HG02870 (cell line): ENCODE results near the gene A3GALT2.

Experiments
- ATAC-seq: cut with Tn5 transposase; IDR thresholded peaks from one replicate; pipeline ENCODE4 v1.9.1; 2021; ENCODE audit warnings: mild to moderate bottlenecking, moderate library complexity; ENCODE audit not compliant: unreplicated experiment

A3GALT2 gene

GRCh38 chr1:33320619-33321165 lies at the start of gene A3GALT2:
A3GALT2 (minus strand) TSS chr1:33321098; CDS start chr1:33321098, 0 bp downstream.
- no peak for ATAC-seq

GRCh38 chr1:33370301-33370700 lies 49.4 kb upstream of the A3GALT2 start:
- ATAC-seq = no peak

DNA sequence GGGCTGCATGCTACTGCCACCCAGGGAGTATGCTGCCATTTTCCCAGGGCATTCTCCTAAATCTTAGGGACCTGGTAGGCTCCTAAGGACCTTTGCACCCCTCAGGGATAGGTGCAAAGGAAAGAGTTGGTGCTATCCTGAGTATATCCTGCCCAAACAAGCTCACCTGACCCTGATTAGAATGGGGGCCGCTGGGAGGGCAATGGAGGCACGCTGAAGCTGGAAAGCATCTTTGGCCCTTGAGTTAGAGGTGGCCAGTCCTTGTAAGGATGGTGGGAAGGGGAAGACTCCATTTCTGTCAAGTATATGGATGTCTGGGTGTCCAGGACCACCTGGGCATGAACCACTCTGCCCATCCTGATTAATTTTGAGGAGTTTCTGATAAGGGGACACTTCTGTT lies 48.9 kb upstream of the A3GALT2 start:
- no peak for ATAC-seq

DNA sequence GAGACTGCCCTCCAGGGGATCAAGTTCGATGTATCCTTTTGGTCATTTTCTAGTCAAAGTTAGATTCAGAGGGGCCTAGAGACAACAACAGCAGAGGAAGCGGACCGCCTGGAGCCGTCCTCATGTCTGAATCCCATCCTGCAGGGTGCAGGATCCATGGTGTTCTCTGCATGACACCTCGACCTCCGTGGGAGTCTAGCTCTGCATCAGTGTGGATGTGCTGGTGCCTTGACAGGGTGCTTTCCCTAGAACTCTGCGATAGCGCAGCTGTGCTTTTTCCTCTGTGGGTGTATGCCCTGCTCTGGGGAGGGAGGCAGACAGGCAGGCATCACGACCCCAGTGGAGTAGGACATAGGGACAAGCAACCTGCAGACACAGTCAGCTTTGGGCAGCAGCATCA lies 48.2 kb upstream of the A3GALT2 start:
- ATAC-seq = no peak

GRCh38 chr1:33368431-33368830 lies 47.5 kb upstream of the A3GALT2 start:
- ATAC-seq = no peak

- ATAC-seq = peak; percentile 45
Observed at GRCh38 chr1:33367485-33368405, 46.8 kb upstream of the A3GALT2 start.

DNA sequence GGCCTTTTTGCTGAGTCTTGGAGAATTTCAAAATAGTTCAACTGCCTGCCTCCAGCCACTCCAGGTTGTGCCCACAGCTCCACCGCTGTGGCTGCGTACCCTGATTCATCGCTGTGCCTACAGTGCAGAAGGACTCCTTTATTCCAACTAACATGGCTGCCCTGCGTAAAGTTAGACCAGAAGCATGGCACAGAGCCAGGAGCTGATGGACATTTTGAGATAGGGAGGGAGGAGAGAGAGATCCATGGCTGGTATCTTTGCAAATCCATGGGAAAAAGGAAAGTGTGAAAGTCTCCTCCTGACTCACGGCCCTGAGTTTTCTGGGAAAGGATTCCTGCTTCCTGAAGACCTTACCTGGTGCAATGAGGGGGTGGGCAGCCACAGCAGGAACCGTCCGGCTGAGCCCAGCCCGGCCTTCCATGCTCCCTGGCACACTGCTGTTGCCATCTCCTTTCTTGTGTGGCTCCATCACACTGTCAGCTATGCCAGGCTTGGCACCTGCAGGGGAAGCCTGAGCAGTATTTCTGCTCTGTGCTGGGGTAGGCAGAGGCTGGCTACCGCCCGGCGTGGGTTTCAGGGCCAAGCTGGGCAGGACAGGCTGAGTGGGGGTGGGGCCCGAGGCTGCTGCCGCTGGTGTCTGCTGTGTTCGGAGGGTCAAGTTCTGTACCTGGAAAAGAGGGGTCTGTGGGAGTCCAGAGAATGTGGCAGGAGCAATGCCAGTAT lies 46.0 kb upstream of the A3GALT2 start:
- ATAC-seq = no peak

GRCh38 chr1:33365560-33365997 lies 44.7 kb upstream of the A3GALT2 start:
- ATAC-seq = no peak

DNA sequence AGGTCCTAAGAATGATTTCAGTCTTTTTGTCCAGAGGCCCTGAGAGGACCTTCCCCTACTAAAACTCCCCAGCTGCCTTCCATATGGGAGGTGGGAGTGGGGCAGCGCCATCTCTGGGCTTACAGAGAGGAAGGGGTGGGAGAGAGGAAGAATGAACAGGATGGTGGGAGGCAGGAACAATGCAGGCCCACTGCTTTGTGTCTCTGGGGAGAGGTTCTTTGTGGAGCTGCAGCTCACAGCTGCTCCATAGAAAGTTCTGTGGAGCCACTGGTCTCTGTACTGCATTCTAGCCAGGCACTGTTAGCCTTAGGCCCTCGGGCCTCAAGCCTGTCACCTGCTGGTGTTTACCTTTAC lies 43.6 kb upstream of the A3GALT2 start:
- ATAC-seq = no peak

DNA sequence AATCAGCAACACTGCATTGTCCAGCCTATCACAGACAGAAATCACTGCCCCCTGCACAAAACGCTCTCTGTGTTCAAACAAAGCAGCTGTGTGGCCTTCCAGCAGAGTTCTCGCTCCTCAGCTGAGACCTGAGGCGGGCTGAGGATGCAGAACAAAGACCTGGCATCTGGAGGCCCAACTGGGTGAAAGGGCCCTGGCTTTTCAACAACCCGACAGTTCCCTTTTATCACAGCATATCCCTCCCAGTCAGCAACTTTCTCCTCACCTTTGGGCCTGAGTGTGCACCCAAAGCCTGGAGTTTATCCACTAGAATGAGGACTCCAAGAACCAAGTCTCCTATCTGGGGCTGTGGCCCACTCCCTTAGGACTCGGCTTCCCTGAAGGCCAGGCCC lies 42.6 kb upstream of the A3GALT2 start:
- no peak for ATAC-seq

GRCh38 chr1:33363021-33363420 lies 42.1 kb upstream of the A3GALT2 start:
- no peak for ATAC-seq

GRCh38 chr1:33361532-33362235 lies 40.8 kb upstream of the A3GALT2 start:
- no peak for ATAC-seq

GRCh38 chr1:33360367-33360766 lies 39.5 kb upstream of the A3GALT2 start:
- no peak for ATAC-seq

GRCh38 chr1:33359931-33360330 lies 39.0 kb upstream of the A3GALT2 start:
- no peak for ATAC-seq

- ATAC-seq = no peak
Observed at GRCh38 chr1:33358795-33359503, 38.1 kb upstream of the A3GALT2 start.

GRCh38 chr1:33358114-33358794 lies 37.4 kb upstream of the A3GALT2 start:
- ATAC-seq = no peak

- ATAC-seq = no peak
Observed at GRCh38 chr1:33357099-33357498, 36.2 kb upstream of the A3GALT2 start.

GRCh38 chr1:33354707-33355316 lies 33.9 kb upstream of the A3GALT2 start:
- ATAC-seq = no peak

DNA sequence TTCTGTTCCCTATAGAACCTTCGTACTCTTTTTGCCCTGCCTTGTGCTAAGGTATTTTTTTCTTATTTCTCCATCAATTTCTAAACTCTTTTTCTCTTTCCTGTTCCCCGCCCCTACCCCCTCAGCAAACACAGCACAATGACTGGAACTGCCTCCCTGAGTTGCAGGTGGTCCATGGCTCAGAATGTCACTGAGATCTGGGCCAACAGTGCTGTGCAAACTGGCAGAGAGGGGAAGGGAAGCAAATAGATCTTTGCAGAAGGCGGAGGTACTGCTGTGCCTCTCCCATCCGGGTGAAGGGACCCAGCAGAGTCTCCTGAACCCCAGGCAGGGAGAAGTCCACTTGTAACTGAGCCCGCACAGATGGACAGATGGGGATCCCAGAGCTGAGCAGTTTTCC lies 32.6 kb upstream of the A3GALT2 start:
- ATAC-seq = no peak

GRCh38 chr1:33351281-33351660 lies 30.4 kb upstream of the A3GALT2 start:
- ATAC-seq = no peak
